ENCODE results near the gene RAD51AP2.
"Not testable (repeated sequence)": the region's sequence is repeated elsewhere in the genome, so short reads cannot be mapped to it uniquely, and the experiment has no call there.

The RAD51AP2 gene

GRCh38 chr2:17495590-17495989 lies 22.6 kb downstream of the RAD51AP2 start:
- Histone ChIP-seq H3K9ac (ENCODE audit: low read depth, low read length) (no peak overlapping the region), H3K27ac (ENCODE audit: low read depth, low read length) (no peak overlapping the region), H3K4me1 (ENCODE audit: insufficient read depth, low read length) (no peaks in the 10 kb centered on the region), H3K36me3 (ENCODE audit: insufficient read depth, low read length) (no peaks in the 10 kb centered on the region), H3K4me3 (ENCODE audit: low read length) (no peak overlapping the region), H3K9me3 (ENCODE audit: insufficient read depth, low read depth, low read length) (no peaks in the 10 kb centered on the region), H3K27me3 (ENCODE audit: insufficient read depth, low read length) (no peaks in the 10 kb centered on the region)
- 78% methylated on average over 1 of the region's 1 CpG for WGBS

- not testable (repeated sequence) for H3K27ac ChIP-seq (ENCODE audit: low read depth, low read length); H3K27me3 ChIP-seq (ENCODE audit: insufficient read depth, low read length); H3K4me3 ChIP-seq (ENCODE audit: low read length); H3K4me1 ChIP-seq (ENCODE audit: insufficient read depth, low read length); H3K9me3 ChIP-seq (ENCODE audit: insufficient read depth, low read depth, low read length); H3K9ac ChIP-seq (ENCODE audit: low read depth, low read length); H3K36me3 ChIP-seq (ENCODE audit: insufficient read depth, low read length)
Observed at GRCh38 chr2:17490165-17490564, 28.1 kb downstream of the RAD51AP2 start.

GRCh38 chr2:17488610-17489009 lies 29.6 kb downstream of the RAD51AP2 start:
- WGBS: 91% methylated on average over 4 of the region's 4 CpGs
- not testable (repeated sequence) for H3K36me3 ChIP-seq (ENCODE audit: insufficient read depth, low read length); H3K9me3 ChIP-seq (ENCODE audit: insufficient read depth, low read depth, low read length); H3K27ac ChIP-seq (ENCODE audit: low read depth, low read length); H3K9ac ChIP-seq (ENCODE audit: low read depth, low read length); H3K4me1 ChIP-seq (ENCODE audit: insufficient read depth, low read length); H3K27me3 ChIP-seq (ENCODE audit: insufficient read depth, low read length); H3K4me3 ChIP-seq (ENCODE audit: low read length)

- Histone ChIP-seq H3K9me3 (ENCODE audit: insufficient read depth, low read depth, low read length) (no peaks in the 10 kb centered on the region), H3K36me3 (ENCODE audit: insufficient read depth, low read length) (no peaks in the 10 kb centered on the region), H3K9ac (ENCODE audit: low read depth, low read length) (no peak overlapping the region), H3K27ac (ENCODE audit: low read depth, low read length) (no peak overlapping the region), H3K4me3 (ENCODE audit: low read length) (no peak overlapping the region), H3K27me3 (ENCODE audit: insufficient read depth, low read length) (no peaks in the 10 kb centered on the region), H3K4me1 (ENCODE audit: insufficient read depth, low read length) (peaks cover 5% of the 10 kb centered on the region; the same call in 1 of the 2 replicates)
- WGBS: no CpG with 5 or more reads among the region's 1 CpG
Observed at GRCh38 chr2:17483496-17483895, 34.7 kb downstream of the RAD51AP2 start.

- Histone ChIP-seq H3K36me3 (ENCODE audit: insufficient read depth, low read length) (no peaks in the 10 kb centered on the region), H3K4me3 (ENCODE audit: low read length) (no peak overlapping the region), H3K27me3 (ENCODE audit: insufficient read depth, low read length) (no peaks in the 10 kb centered on the region), H3K9ac (ENCODE audit: low read depth, low read length) (no peak overlapping the region), H3K9me3 (ENCODE audit: insufficient read depth, low read depth, low read length) (no peaks in the 10 kb centered on the region), H3K27ac (ENCODE audit: low read depth, low read length) (no peak overlapping the region), H3K4me1 (ENCODE audit: insufficient read depth, low read length) (peaks cover 5% of the 10 kb centered on the region; the same call in 1 of the 2 replicates)
- 80% methylated on average over 1 of the region's 2 CpGs for WGBS
Observed at GRCh38 chr2:17482651-17483050, 35.6 kb downstream of the RAD51AP2 start.

GRCh38 chr2:17479875-17480274 lies 38.4 kb downstream of the RAD51AP2 start:
- H3K9me3 ChIP-seq (ENCODE audit: insufficient read depth, low read depth, low read length): no peaks in the 10 kb centered on the region
- H3K27ac ChIP-seq (ENCODE audit: low read depth, low read length): no peak overlapping the region
- H3K36me3 ChIP-seq (ENCODE audit: insufficient read depth, low read length): no peaks in the 10 kb centered on the region
- H3K9ac ChIP-seq (ENCODE audit: low read depth, low read length): no peak overlapping the region
- peaks cover 10% of the 10 kb centered on the region for H3K4me1 ChIP-seq (ENCODE audit: insufficient read depth, low read length)
- H3K27me3 ChIP-seq (ENCODE audit: insufficient read depth, low read length): no peaks in the 10 kb centered on the region
- WGBS: 98% methylated on average over 2 of the region's 2 CpGs
- H3K4me3 ChIP-seq (ENCODE audit: low read length): no peak overlapping the region

- no peaks in the 10 kb centered on the region for H3K27me3 ChIP-seq (ENCODE audit: insufficient read depth, low read length)
- no peaks in the 10 kb centered on the region for H3K9me3 ChIP-seq (ENCODE audit: insufficient read depth, low read depth, low read length)
- no peaks in the 10 kb centered on the region for H3K36me3 ChIP-seq (ENCODE audit: insufficient read depth, low read length)
- H3K4me3 ChIP-seq (ENCODE audit: low read length): no peak overlapping the region
- peaks cover 10% of the 10 kb centered on the region for H3K4me1 ChIP-seq (ENCODE audit: insufficient read depth, low read length)
- H3K9ac ChIP-seq (ENCODE audit: low read depth, low read length): no peak overlapping the region
- WGBS: 99% methylated on average over 2 of the region's 2 CpGs
- H3K27ac ChIP-seq (ENCODE audit: low read depth, low read length): no peak overlapping the region
Observed at GRCh38 chr2:17476830-17477229, 41.4 kb downstream of the RAD51AP2 start.

GRCh38 chr2:17476064-17476463 lies 42.2 kb downstream of the RAD51AP2 start:
- WGBS: 93% methylated on average over 1 of the region's 2 CpGs
- H3K27me3 ChIP-seq (ENCODE audit: insufficient read depth, low read length): no peaks in the 10 kb centered on the region
- H3K36me3 ChIP-seq (ENCODE audit: insufficient read depth, low read length): no peaks in the 10 kb centered on the region
- peaks cover 10% of the 10 kb centered on the region for H3K4me1 ChIP-seq (ENCODE audit: insufficient read depth, low read length)
- no peak overlapping the region for H3K9ac ChIP-seq (ENCODE audit: low read depth, low read length)
- no peaks in the 10 kb centered on the region for H3K9me3 ChIP-seq (ENCODE audit: insufficient read depth, low read depth, low read length)
- H3K27ac ChIP-seq (ENCODE audit: low read depth, low read length): no peak overlapping the region
- no peak overlapping the region for H3K4me3 ChIP-seq (ENCODE audit: low read length)

GRCh38 chr2:17475286-17475685 lies 43.0 kb downstream of the RAD51AP2 start:
- WGBS: 91% methylated on average over 1 of the region's 1 CpG
- H3K4me3 ChIP-seq (ENCODE audit: low read length): no peak overlapping the region
- H3K9me3 ChIP-seq (ENCODE audit: insufficient read depth, low read depth, low read length): peaks cover 4% of the 10 kb centered on the region
- H3K27ac ChIP-seq (ENCODE audit: low read depth, low read length): no peak overlapping the region
- H3K36me3 ChIP-seq (ENCODE audit: insufficient read depth, low read length): no peaks in the 10 kb centered on the region
- peaks cover 10% of the 10 kb centered on the region for H3K4me1 ChIP-seq (ENCODE audit: insufficient read depth, low read length)
- H3K9ac ChIP-seq (ENCODE audit: low read depth, low read length): no peak overlapping the region
- no peaks in the 10 kb centered on the region for H3K27me3 ChIP-seq (ENCODE audit: insufficient read depth, low read length)

- H3K9me3 ChIP-seq (ENCODE audit: insufficient read depth, low read depth, low read length): peaks cover 29% of the 10 kb centered on the region
- H3K4me1 ChIP-seq (ENCODE audit: insufficient read depth, low read length): peaks cover 10% of the 10 kb centered on the region
- H3K9ac ChIP-seq (ENCODE audit: low read depth, low read length): no peak overlapping the region
- no peak overlapping the region for H3K27ac ChIP-seq (ENCODE audit: low read depth, low read length)
- H3K36me3 ChIP-seq (ENCODE audit: insufficient read depth, low read length): no peaks in the 10 kb centered on the region
- no peaks in the 10 kb centered on the region for H3K27me3 ChIP-seq (ENCODE audit: insufficient read depth, low read length)
- H3K4me3 ChIP-seq (ENCODE audit: low read length): no peak overlapping the region
Observed at GRCh38 chr2:17471979-17472378, 46.3 kb downstream of the RAD51AP2 start.

- Histone ChIP-seq H3K27me3 (ENCODE audit: insufficient read depth, low read length) (no peaks in the 10 kb centered on the region), H3K4me3 (ENCODE audit: low read length) (no peak overlapping the region), H3K4me1 (ENCODE audit: insufficient read depth, low read length) (peaks cover 9% of the 10 kb centered on the region), H3K36me3 (ENCODE audit: insufficient read depth, low read length) (no peaks in the 10 kb centered on the region), H3K9ac (ENCODE audit: low read depth, low read length) (no peak overlapping the region), H3K9me3 (ENCODE audit: insufficient read depth, low read depth, low read length) (peaks cover 29% of the 10 kb centered on the region), H3K27ac (ENCODE audit: low read depth, low read length) (no peak overlapping the region)
- WGBS: 83% methylated on average over 5 of the region's 6 CpGs
Observed at GRCh38 chr2:17470855-17471641, 47.2 kb downstream of the RAD51AP2 start.

GRCh38 chr2:17461087-17461475 lies 57.2 kb downstream of the RAD51AP2 start:
- H3K9ac ChIP-seq (ENCODE audit: low read depth, low read length): no peak overlapping the region
- H3K9me3 ChIP-seq (ENCODE audit: insufficient read depth, low read depth, low read length): no peaks in the 10 kb centered on the region
- no peaks in the 10 kb centered on the region for H3K27me3 ChIP-seq (ENCODE audit: insufficient read depth, low read length)
- WGBS: 100% methylated on average over 1 of the region's 1 CpG
- no peak overlapping the region for H3K4me3 ChIP-seq (ENCODE audit: low read length)
- H3K27ac ChIP-seq (ENCODE audit: low read depth, low read length): no peak overlapping the region
- H3K36me3 ChIP-seq (ENCODE audit: insufficient read depth, low read length): no peaks in the 10 kb centered on the region
- H3K4me1 ChIP-seq (ENCODE audit: insufficient read depth, low read length): no peaks in the 10 kb centered on the region
